HG02970 (cell line): Measurements from ENCODE around the gene SPTBN2.
"Not testable (repeated sequence)": the region's sequence is repeated elsewhere in the genome, so short reads cannot be mapped to it uniquely, and the experiment has no call there.

Experiments used
- ATAC-seq: cut with Tn5 transposase; IDR thresholded peaks from one replicate; pipeline ENCODE4 v1.9.1; 2021; ENCODE audit warnings: mild to moderate bottlenecking, moderate library complexity, moderate number of reproducible peaks; ENCODE audit not compliant: unreplicated experiment, low FRiP score

SPTBN2 gene

DNA sequence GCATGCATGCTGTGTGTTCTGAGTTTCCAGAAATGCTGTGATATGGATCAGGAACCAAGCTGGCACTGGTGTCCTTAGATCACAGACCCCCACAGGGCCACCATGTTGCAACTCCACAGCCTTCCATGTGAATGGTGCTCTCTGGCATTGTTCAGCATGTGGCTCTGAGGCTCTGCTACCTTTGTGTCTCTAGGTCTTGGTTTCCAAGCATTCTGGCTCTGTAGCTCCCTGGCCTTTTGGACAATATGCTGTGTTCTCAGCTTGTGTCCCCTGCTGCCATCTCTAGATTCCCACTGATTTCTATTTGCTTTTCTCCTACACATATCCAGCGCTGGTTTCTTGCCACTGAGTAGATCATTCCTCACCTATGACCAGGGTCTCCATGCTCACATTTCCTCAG, 3.9 kb downstream of the SPTBN2 start:
- ATAC-seq: no peak

DNA sequence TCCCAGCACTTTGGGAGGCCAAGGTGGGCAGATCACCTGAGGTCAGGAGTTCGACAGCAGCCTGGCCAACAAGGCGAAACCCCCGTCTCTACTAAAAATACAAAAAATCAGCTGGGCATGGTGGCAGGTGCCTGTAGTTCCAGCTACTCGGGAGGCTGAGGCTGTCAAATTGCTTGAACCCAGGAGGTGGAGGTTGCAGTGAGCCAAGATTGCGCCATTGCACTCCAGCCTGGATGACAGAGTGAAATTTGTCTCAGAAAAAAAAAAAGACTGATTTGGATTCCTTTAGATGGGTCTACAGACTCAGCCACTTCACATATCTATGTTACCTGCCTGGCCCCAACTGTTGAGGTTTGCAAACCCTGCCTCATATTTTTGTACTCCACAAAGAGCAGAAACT, 4.8 kb downstream of the SPTBN2 start:
- not testable (repeated sequence) for ATAC-seq

DNA sequence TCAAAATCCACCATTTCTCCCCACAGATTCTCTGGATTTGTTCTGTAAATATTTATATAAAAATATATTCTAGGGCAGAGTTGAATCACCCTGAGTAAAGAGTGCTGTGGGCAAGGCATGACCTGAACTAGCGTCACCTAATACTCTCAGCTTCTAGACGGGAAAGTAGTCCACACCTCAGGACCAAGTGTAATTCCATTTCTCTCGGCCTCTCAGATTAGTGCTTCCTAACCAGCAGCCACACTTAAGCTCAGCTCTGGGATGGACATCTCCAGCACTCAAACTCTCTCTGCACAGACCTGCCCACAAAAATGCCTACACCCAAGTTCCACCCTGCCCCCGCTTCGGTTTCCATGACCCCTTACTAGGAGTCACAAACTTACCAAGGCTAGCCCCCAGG, 5.3 kb downstream of the SPTBN2 start:
- no peak for ATAC-seq

DNA sequence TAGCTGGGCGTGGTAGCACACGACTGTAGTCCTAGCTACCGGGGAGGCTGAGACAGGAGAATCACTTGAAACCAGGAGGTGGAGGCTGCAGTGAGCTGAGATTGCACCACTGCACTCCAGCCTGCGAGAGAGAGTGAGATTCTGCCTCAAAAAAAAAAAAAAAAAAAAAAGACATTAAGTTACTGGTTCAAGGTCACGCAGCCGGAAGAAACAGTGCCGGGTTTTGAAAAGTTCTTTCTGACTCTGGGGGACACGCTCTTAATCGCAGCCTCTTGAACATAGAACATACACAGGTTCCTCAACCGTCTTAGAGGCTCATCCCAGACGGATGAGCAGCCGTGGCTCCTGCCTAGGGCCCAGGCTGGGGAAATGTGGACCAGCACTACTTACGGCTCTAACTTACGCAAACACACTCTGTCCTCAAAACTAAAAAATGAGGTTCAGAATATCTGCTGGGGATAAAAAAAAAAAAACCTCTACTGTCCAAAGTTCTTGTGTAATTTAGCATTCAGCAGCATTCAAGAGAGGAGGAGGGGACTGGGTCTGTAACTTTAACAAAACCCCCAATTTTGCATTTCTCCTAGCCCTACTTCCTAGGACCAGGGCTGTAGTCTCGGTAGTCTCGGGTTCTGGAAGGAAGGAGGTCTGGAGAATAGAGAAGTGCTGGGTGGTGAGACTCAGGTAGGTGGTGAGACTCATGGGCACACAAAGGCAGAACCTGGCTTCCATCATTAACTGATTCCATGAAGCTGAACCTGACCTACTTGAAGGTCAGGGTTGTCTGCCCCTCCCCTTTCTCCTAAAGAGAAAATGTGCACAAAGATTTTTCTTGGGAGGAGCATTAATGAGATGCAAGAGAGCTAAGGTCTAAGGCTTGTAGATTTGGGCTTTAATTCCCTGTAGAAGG, 6.0 kb downstream of the SPTBN2 start:
- ATAC-seq: no peak

GRCh38 chr11:66721939-66722338, 7.1 kb downstream of the SPTBN2 start:
- no peak for ATAC-seq

DNA sequence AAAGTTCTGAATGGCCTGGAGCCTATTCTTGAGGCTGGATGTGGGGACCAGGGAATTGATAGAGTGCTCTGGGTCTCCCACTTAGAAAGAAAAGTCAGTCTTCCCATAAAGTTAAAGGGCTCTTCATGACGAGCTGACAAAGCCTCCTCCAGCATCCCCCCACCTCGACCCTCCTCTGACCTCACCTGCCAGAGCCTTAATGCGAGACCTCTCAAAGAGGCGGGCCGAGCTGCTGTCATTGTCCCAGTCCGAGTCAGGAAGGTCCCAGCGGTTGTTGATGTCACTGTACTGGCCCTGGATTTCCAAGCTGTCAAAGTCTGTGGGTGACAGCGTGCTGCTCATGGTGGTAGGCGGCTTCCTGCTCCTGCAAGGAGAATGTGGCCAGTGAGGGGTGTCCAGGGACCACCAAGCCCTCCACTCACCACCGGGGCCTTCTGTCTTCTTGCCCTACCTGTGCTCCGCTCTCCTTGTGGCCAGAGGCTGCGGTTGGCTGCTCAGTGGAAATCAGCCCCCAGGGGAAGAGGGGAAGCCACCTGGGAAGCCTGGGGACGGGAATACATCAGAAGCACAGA, 8.0 kb downstream of the SPTBN2 start:
- ATAC-seq: no peak

DNA sequence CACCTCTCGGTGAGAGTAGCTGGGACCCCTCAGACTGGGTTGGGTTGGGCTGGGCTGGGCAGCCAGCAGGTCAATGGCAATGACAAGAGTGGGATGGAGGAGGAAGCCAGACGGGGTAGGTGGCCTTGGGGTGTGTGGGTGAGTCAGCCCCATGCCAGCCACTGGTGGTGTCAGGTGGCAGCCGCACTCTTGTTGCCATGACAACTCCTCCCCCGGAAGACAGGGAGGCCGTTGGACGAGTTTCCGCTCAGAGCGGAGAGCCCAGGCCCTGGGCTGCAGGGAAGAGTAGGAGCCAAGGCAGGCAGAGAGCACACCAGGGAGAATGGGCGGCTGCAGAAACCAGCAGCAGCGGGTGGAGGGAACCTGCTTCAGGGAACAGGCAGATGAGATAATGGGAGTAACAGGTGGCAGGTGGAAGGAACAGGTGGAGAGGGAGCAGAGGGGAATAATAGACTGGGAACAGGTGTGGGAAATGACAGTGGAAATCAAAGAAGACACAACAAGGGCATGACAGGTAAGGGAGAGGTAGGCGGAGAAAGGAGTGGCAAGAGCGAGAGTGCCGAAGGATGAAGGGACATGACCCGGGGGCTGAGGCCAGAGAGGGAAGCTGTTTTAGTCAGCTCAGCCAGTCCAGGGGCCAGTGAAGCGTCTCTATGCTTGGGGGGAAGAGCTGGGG, 8.7 kb downstream of the SPTBN2 start:
- no peak for ATAC-seq

DNA sequence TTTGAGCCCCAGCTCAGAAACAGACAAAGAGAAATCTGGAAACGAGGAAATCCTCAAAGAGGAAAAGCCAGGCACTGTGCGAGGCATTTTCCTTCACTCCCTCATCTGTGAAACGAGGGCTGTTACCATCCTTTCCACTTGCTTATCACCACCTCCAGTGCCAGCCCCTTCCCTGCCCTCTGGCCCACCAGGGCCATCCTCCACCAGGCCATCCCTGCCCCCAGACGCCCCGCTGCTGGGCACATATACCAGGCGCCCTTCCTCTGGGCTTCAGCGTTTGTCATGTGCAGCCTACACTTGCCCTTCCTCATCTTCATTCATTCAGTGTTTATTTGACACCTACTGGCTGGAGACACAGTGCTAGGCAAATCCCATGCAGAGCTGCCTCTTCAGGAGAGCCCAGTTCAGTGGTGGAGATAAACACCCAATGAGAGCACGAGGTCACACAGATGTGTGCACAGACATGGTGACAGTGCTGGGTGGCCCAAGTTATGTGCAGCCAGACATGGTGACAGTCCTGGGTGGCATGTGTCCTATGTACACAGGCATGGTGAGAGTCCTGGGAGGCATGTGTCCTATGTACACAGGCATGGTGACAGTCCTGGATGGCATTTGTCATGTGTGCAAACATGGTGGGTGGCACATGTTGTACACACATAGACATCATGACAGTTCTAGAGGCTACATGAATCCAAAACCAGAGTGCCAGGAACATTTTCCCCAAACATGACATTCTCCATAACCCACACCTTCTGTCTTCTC, 9.7 kb downstream of the SPTBN2 start:
- no peak for ATAC-seq

DNA sequence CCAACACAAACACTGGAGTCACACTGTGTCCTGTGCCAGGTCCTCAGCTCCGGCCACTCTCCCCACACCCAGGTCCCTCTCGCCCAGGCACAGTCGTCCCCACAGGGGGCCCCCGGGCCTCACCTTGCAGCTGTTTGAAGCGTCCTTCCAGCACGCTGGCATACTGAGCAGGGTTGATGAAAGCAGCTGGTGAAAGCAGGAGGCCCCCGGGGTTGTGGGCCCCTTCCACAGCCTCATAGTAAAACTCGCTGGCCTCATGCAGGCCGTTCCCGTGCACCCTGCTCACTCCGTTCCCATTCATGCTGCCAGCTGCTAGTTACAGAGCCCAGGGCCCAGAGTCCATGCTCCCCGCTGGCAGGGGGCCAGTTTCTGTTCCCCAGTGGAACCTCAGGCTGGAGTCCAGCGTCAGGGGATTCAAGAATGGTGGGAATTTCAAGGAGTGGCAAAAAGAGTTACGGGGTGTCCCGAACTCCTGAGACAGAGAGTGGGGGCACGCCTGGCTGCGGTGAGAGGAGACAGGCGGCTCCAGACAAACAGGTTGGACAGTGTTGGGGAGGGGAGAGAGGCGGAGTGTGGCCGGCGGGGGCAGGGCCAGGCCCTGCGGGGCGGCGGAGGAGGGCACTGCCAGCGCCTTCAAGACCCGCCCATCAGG, 10.6 kb downstream of the SPTBN2 start:
- ATAC-seq: no peak

- ATAC-seq: no peak
These were observed 11.1 kb downstream of the SPTBN2 start for GRCh38 chr11:66717925-66718319.

DNA sequence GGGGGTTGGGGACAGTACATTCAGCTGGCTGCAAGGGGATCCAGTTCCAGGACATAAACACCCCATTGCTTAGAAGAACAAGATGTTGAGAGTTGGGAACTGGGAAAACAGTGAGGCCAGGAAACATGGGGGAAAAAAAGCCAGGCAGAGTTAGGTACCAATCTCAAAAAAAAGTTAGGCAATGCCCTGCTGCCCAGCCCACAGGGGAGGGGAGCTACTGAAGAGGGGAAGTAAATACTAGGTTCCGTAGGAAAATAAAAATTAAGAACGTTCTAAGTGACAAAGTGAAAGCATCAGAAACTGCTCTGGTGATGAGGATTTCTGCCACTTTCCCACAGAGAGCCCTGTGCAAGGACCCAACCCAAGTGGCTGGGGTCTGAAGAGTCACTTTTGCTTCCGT, 12.0 kb downstream of the SPTBN2 start:
- no peak for ATAC-seq

DNA sequence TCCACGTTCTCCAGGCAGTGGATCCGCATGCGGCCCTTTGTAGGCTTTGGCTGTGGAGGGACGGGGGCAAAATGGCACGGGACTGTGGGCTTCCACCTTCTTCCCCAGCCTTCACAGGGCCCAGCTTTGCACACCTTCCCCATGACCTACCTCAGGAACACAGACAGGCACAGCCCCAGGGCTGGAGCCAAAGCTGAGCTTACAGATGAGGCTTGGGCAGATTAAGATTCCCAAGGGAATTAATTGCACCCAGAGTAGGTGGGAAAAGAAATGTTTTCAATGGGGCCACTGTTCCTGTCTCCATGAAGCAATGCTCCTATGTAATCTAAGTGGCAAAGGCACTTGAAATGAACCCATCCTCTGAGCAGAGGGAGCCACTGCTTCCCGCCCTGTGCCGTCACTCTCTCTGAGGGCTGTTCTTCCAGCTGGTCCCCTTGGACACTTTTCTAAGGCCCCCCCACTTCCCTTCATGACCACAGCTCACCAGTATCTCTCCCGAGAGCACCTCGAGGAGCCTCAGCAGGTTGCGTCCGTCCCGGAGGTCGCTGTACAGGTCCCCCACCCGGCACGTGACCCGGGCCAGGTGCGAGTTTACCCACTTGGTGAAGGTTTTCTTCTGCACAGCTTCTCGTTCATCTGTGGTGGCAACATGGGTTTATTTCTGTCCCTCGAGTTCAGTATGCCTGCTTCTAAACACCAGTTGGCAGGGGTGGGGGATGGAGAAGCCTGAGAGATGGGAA, 13.5 kb downstream of the SPTBN2 start:
- no peak for ATAC-seq

DNA sequence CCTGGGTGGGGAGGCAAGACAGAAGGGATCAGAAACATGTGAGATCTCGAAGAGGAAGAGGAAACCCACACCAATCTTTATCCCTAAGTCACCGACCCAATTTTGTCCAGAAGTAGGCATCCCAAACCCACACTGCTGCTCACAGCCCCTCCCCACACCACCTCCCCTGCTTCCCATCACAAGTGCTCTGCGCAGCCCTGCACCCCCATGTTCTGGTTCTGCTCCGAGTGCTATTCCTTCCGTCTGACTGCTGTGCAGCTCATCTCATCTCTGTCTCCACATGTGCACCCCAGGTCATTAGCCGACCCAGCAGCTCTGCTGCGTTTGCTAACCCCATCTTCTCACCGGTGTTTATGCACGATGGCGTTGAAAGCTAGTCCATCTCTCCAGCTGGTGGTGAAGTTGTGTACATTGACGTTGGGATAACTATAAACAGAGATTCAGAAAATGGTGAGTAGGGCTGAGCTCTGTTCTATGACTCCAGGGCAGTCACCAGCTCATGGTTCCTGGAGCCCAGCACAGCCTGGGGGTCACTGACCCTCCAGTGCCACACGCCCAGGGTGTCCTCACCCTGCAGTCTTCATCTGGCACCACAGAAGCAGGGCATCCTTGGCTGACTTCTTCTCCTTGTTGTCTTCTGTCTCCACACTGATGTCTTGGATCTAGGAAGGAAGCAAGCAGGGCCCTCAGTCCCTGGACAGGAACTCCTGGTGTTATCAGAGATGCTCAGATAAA, 15.1 kb downstream of the SPTBN2 start:
- no peak for ATAC-seq

GRCh38 chr11:66710384-66710930, 18.6 kb downstream of the SPTBN2 start:
- no peak for ATAC-seq

- no peak for ATAC-seq
These were observed 20.3 kb downstream of the SPTBN2 start for GRCh38 chr11:66708701-66709100.

GRCh38 chr11:66708094-66708493, 20.9 kb downstream of the SPTBN2 start:
- no peak for ATAC-seq

- no peak for ATAC-seq
These were observed 21.5 kb downstream of the SPTBN2 start for GRCh38 chr11:66707486-66707885.

DNA sequence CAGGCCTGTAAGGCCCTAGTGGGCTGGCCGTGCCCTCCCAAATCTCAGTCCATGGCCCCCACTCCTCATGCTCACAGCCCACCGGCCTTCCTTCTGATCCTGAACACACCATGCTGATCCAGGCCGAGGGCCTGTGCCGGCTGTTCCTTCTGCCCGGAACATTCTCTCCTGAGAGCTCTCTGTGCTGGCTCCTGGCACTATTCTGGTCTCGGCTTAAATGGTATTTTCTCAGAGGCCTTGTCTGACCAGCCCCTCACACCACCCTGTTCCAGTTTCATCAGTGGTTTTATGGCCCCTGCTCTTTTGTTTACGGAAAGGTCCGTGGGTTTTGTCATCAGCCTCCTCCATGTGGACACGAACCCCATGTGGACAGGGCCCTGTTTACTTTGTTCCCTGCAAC, 22.0 kb downstream of the SPTBN2 start:
- no peak for ATAC-seq
